Islet of Langerhans (tissue), 1 donor: ENCODE data around the gene TBC1D3E.
"Not testable (repeated sequence)": the region's sequence is repeated elsewhere in the genome, so short reads cannot be mapped to it uniquely, and the experiment has no call there.

ENCODE experiments used
- FAIRE-seq: peaks from one replicate; lab custom pipeline; 2011; peaks lifted over from hg19 to GRCh38; lab: Jason Lieb, UNC

The TBC1D3E gene

DNA sequence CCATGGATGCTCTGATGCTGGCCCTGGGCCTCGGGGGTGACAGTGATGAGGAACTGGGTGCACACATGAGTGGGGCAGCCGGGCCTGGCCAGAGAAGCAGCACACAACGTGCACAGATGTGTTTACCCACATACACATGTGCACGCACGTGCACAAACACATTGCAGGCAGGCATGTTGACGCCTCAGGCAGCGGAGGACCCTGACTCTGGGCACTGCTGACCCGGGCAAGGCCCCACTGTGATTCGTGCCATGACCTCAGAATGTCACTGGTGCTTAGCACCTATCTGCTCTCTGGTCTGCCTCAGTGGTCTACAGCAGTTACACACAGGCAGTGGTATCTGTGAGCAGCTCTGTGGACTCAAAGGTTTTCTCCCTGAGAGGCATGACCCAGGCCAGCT, at the start of gene TBC1D3E:
Gene TBC1D3E, plus strand, starts transcription at position 301 of the 400 bp plus-strand sequence. CDS start 1,545 bp downstream, outside the sequence.
- FAIRE-seq: not testable (repeated sequence)

DNA sequence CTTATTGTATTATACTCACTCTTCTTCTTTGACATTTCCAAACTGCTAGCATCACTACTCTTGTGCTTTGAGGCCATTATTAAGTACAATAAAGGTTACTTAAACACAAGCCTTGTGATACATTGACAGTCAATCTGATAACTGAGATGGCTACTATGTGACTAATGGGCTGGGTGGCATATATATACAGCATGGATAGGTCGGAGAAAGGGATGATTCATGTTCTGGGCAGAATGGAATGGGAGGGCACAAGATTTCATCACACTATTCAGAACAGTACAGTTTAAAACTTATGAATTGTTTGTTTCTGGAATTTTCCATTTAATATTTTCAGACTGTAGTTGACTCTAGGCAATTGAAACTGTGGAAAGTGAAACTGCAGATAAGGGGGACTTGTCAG, 40.4 kb upstream of the TBC1D3E start:
- not testable (repeated sequence) for FAIRE-seq

DNA sequence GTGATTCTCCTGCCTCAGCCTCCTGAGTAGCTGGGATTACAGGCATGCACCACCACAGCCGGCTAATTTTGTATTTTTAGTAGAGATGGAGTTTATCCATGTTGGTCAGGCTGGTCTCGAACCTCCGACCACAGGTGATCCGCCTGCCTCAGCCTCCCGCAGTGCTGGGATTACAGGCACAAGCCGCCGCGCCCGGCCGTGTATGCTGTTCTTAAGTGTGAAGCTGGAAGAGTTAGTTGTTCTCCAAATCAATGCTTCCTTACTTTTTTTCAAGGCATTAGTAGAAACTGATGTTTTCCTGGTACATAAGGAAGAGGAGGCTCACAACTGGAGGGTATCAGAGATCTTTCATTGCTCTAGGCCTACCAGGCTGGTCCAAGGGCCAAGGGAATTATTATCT, 39.6 kb upstream of the TBC1D3E start:
- FAIRE-seq: not testable (repeated sequence)

DNA sequence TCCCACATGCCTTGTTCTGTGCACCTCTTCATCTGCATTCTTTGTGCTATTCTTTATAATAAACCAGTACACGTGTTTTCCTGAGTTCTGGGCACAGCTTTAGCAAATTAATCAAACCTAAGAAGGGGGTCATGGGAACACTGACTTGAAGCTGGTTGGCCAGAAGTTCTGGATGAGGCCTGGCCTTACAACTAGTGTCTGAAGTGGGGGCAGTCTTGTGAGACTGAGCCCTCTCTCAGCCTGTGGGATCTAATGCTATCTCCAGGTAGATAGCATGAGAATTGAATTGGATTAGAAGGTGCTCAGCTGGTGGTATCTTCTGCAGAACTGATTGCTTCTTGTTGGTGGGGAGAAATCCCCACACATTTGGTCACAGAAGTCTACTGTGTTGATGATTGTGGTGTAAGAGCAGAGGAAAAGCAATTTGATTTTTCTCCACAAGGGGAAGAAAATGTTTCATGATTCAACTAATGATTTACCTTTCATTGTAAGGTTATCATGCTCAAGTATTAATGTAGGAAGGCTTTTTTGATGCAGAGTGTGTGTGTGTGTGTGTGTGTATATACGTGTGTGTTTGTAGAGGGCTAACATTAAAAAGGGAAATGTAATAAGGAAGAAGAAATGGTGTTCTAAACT, 33.6 kb upstream of the TBC1D3E start:
- FAIRE-seq: not testable (repeated sequence)

DNA sequence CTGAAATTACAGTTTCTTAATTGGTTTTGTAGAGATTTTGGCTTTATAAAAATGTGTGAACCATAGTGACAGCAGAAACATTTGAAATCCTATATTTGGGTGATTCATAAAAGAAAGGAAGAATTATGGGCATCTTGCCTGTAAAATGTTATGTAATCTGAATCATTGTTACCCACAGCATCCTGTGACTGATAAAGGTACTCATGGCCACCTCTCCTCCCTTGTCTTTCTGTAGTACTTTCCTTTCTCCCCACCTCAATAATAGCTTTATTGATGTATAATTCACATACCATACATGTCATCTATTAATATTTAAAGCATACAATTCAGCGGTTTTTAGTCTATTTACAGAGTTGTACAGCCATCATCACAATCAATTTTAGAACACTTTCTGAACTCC, 28.5 kb upstream of the TBC1D3E start:
- not testable (repeated sequence) for FAIRE-seq

DNA sequence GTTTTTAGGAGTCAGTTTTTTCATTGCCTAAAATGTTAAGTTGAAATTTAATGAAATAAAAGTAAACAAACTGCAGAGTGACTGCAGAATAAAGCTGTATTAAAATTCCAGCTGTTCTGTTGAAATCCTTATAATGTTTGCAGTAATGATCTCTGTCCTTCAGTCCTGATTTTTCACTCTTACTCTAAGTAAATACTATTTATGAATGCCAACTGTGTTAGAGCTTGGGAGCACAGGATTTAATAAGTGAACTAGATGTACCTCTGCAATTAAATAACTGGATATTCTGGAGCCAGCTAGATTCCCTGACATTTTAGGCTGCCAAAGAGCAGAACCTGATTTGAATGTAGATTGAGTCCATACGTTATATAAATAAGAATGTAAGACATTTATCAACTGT, 7.9 kb upstream of the TBC1D3E start:
- FAIRE-seq: not testable (repeated sequence)

DNA sequence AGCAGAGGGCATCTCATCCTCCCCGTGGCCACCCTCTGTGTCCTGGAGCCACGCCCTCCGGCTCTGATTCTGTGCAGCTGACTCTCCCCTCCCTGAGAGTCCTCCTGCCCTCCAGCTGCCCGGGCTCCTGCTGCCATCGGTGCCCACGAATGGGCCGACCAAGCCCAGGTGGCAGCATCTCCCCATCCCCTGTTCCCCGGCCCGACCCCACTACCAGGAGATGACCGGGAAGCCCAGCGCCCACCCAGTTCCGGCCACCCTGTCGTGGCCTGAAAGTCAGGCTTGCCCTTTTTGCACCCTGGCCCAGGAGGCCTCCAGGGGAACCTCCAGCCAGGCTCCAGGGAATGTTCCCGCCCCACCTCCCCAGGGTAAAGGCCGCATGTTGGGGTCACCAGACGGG, 7.1 kb downstream of the TBC1D3E start:
- not testable (repeated sequence) for FAIRE-seq
